HG03520 (cell line): ENCODE measurements around the gene BRD9.
"Not testable (repeated sequence)": the region's sequence is repeated elsewhere in the genome, so short reads cannot be mapped to it uniquely, and the experiment has no call there.

ENCODE experiments used
- ATAC-seq: cut with Tn5 transposase; IDR thresholded peaks from one replicate; pipeline ENCODE4 v1.9.1; 2021; ENCODE audit warnings: mild to moderate bottlenecking, moderate library complexity; ENCODE audit not compliant: unreplicated experiment

Gene BRD9

DNA sequence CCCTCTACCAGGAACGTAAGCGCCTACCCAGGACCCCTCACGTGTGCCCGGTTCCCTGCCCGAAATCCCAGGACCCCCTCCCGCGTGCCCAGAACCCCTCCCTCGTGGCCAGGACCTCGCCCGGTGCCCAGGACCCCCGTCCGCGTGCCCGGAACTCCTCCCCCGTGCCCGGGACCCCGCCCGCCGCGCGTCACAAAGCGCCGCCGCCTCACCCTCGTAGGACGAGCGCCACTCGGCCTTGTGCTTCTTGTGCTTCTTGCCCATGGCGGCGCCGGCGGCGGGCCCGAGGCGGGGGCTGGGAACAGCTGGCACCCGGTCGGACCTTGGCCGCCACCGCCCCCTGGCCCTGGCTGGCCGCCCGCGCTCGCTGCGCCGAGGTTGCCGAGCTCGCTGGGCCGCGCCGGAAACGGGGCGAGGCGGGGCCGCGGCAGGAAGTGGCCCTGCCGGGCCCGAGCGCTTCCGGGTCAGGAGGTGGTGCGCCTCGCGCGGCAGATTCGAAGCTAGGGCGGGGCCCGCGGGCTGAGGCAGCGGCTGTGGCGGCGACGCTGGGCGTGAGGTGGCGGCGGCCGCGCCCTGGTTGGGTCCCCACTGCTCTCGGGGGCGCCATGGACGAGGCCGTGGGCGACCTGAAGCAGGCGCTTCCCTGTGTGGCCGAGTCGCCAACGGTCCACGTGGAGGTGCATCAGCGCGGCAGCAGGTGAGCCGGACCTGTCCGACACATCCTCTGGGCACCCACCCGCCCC lies at the start of gene BRD9, which contains the start of gene TRIP13:
TSS of gene BRD9 (minus strand) at position 408 of the 743 bp plus-strand sequence. CDS start at position 264, 144 bp downstream.
TSS of gene TRIP13 (plus strand) at position 491 of the 743 bp plus-strand sequence. CDS start at position 606, 115 bp downstream.
- peak; percentile 96 for ATAC-seq

DNA sequence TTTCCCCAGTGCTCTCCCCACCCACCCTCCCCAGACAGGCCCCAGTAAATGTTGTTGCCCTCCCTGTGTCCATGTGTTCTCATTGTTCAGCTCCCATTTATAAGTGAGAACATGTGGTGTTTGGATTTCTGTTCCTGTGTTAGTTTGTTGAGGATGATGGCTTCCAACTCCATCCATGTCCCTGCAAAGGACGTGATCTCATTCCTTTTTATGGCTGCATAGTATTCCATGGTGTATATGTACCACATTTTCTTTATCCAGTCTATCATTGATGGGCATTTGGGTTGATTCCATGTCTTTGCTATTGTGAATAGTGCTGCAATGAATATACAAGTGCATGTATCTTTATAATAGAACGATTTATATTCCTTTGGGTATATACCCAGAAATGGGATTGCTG lies 48.1 kb upstream of the BRD9 start:
- not testable (repeated sequence) for ATAC-seq

DNA sequence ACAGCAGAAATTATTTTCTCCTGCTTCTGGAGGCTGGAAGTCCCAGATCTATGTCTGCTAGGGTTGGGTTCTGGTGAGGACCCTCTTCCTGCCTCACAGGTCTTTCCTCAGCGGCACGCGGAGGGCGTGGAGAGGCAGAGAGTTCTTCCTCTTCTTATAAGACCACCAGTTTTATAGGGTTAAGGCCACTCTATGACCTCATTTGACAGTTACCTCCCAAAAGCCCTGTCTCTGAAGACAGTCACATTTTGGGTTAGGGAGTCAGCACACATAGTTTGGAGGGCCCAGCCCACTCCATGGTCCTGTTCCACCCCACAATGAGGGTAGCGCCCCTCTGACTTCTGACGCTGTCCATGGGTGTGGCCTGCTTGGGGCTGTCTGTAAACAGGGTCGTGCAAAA lies 46.8 kb upstream of the BRD9 start:
- ATAC-seq = no peak

DNA sequence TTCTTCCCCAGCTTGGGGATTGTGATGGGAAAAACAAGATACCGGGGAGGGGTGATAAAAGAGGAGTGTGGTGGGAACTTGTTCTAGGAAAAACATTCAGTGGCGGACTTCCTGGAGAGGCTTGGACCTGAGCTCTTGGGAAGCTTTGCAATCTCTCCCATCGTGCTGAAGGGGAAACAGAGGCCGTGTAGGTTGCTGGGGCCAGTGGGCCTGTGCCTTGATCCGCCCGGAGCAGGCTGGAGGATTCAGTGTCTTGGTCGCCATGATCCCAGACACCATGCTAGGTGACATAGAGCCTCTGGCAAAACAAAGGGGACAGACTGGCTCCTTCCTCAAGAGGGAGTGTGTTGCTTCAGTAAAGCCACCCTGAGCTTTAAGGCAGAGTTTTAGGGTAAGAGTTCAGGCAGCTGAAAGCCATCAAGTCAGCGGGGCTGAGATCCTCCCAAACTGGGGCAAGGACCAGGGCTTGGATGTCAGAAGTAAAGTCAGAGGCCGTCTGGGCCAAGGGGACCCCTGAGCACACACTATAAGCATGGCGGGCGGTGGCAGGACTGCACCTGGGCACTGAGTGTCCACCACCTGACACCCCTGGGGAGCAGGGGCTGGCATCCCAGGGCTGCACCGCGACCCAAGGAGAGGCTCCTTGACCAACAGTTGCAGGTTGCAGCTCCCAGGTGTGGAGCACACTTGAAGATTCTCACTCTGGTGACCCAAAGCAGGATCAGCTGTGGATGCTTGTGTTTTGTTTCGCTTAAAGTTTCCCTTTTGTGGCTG lies 44.7 kb upstream of the BRD9 start:
- no peak for ATAC-seq

DNA sequence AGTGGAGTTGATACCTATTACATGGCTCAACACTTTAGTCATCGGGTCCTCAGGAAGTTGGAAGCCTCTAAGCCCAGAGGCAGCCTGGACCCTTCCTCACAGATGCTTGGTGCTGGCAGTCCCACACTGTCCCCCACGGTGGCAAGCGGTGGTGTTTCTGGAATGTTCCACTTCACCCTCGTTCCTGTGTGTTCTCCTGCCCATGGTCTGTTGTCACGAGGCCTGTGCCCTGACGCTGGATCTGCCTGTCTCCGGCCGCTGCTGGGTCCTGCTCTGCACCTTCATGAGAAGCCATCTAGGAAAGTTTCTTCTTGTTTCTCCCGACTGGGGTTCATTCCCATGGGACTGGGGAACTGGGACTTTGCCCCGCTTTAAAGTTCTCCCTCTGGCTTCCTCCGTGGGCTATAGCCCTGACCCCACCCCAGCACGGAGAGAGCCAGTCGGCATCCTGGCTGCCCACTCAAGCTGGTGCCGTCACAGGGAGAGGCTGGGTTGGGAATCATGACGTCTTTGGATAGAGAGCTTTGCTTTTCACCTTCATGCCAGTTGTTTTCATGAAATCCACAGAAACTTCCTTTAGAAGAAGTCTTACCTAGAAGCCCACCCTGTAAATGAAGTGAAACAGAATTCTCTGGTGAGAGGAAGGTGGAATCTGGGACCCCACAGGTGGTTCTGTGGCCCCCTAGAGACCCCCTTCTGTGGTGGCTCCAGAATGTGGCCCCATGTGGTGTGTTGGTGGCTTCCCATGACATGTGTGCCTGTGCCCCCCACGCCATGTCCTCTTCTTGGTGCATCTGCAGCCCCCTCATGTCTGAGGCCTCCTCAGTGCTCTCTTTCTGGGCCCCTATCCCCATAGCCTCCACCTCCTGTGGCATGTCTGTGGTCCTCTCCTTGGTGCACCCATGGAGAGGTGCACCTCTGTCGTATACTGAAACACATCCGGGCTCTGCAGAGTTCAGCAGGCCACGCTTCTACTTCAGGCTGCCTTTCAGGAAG lies 43.8 kb upstream of the BRD9 start:
- no peak for ATAC-seq

DNA sequence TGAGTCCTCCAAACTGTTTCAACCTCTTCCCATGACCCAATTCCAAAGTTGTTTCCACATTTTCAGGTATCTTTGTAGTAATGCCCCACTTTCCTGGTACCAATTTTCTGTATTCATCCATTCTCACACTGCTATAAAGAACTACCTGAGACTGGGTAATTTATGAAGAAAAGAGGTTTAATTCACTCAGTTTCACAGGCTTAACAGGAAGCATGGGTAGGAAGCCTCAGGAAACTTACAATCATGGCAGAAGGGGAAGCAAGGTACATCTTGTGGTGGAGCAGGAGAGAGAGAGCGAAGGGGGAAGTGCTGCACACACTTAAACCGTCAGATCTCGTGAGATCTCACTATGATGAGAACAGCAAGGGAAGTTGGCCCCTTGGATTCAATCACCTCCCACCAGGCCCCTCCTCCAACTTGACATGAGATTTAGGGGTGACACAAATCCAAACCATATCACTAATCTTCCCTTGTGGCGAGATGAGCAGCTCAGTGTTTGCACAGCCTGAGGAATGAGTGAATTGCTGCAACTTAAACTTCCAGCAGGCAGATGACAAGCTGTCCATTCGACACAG lies 43.0 kb upstream of the BRD9 start:
- no peak for ATAC-seq

DNA sequence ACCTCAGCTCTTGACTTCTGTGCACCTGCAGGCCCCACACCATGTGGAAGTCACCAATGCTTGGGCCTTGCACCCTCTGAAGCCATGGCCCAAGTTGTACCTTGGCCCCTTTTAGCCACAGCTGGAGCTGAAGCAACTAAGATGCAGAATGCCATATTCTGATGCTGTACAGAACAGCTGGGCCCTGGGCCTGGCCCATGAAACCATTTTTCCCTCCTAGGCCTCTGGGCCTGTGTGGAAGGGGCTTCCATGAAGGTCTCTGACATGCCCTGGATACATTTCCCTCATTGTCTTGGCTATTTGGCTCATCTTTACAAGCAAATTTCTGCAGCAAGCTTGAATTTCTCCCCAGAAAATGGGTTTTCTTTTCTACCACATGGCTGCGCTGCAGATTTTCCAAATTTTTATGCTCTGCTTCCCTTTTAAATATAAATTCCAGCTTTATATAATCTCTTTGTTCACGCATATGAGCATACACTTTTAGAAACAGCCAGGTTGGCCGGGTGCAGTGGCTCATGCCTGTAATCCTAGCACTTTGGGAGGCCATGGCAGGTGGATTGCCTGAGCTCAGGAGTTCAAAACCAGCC lies 41.9 kb upstream of the BRD9 start:
- ATAC-seq = not testable (repeated sequence)

DNA sequence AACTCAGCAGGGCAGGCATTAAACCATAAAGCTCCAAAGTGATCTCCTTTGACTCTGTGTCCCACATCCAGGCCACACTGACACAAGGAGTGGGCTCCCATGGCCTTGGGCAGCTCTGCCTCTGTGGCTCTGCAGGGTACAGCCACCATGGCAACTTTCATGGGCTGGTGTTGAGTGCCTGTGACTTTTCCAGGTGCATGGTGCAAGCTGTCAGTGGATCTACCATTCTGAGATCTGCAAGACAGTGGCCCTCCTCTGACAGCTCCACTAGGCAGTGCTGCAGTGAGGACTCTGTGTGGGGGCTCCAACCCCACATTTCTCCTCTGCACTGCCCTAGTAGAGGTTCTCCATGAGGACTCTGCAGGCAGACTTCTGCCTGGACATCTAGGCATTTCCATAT lies 41.4 kb upstream of the BRD9 start:
- ATAC-seq = not testable (repeated sequence)

DNA sequence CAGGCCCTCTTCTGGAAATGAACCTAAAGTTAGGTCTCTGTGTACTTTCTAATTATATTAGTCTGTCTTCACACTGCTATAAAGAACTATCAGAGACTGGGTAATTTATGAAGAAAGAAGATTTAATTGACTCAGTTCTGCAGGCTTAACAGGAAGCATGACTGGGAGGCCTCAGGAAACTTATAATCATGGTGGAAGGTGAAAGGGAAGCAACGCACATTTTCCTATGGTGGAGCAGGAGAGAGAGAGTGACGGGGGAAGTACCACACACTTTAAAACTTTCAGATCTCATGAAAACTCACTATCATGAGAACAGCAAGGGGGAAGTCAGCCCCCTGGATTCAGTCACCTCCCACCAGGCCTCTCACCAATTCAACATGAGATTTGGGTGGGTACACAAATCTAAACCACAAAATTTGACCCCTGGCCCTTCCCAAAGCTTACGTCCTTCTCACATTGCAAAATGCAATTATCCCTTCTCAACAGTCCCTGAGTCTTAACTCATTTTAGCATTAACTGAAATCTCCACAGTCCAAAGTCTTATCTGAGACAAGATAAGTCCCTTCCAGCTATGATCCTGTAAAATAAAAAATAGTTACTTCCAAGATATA lies 40.8 kb upstream of the BRD9 start:
- no peak for ATAC-seq

DNA sequence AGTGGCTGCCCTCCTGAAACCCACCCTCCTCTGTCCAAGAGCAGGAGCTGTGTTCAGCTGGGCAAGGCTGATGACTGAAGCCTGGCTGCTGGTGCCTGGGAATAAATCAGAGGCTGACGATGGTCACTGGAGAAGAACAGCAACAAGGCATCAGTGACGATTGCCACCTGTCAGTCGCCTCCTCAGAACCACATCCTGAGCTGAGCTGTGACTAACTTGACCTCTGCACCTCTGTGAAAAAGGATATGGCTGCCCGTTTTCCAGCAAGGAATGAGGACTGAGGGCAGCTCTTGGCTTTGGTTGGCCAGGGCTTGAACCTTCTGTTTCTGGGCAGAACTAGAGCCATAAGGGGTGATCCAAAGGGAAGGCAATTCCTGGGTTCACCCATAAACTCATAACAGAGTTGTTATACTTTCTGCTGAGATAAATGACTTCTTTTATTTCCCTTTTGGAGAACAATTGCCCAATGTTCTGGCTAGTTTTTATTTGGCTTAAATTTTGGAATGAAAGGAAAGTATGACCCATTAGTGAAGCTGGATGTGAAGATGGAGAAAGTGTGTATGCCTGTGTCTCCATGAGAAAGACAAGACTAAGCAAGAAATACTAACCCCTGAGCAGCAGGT lies 40.1 kb upstream of the BRD9 start:
- no peak for ATAC-seq

DNA sequence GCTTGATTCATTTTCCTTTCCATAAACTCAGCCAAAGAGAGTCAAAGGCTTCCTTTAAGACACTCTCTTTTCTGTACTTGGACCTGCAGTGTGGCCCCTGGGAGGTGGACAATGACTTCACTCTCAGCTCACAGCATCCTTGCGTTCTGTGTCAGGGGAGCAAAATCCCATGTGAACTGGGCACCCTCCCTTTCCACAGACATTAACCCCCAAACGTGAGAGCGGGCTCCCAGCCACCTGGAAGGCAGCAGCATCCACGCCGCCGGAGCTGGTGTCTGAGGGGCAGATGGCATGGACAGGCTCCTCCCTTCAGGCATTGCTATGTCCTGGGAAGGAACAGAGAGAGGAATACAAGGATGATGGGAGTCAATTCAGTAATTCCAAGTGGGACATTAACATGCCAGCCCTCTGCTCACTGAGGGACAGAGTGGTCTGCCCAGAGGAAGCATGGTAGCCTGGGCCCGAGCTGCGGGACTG lies 39.6 kb upstream of the BRD9 start:
- ATAC-seq = no peak

DNA sequence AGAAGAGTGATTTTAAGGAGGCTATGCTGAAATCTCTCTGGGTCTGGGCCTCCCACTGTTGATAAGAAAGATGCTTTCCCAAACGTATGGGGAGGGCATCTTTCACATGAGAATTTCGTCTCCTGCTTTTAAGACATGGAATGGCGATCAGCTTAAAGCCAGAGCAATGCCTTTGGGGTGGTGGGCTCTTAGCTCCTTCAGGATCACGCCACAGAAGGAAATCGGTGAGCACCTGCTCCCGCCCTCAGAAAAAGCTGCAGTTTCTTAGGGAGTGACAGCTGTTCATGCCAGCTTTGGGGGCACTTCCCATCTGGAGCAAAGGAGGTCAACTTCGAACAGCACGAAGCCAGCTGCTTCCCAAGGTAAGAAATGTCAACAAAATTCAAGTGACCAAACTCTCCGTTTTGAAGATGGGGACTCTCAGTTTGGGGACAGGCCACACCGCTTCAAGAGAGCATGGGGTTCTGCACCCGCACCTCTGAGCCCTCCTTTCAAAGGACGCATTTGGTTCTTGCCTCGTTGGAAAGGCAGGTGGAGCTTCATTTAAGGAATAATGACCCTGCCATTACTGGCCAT lies 39.1 kb upstream of the BRD9 start:
- no peak for ATAC-seq

DNA sequence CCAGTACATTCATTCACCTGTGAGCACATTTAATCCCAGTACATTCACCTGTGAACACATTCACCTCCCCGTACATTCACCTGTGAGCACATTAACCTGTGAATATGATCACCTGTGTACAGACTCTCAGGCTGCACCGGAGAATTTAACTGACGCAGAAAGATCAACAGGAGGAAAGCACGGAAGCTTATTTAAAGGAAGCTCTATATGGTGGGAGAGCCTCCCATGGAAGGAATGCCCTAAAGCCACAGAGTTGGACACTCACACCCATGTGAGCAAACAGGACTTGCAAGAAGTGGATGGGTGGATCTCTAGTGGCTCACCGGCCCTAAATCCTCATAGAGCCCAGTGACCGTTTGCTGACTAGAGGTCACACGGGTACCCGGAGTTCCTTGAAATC lies 38.3 kb upstream of the BRD9 start:
- no peak for ATAC-seq

DNA sequence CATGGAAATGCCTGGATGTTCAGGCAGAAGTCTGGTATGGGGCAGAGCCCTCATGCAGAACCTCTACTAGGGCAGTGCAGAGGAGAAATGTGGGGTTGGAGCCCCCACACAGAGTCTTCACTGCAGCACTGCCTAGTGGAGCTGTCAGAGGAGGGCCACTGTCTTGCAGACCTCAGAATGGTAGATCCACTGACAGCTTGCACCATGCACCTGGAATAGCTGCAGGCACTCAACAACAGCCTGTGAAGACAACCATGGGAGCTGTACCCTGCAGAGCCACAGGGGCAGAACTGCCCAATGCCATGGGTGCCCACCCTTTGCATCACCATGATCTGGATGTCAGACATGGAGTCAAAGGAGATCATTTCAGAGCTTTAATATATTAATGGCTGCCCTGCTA lies 37.0 kb upstream of the BRD9 start:
- ATAC-seq = no peak

DNA sequence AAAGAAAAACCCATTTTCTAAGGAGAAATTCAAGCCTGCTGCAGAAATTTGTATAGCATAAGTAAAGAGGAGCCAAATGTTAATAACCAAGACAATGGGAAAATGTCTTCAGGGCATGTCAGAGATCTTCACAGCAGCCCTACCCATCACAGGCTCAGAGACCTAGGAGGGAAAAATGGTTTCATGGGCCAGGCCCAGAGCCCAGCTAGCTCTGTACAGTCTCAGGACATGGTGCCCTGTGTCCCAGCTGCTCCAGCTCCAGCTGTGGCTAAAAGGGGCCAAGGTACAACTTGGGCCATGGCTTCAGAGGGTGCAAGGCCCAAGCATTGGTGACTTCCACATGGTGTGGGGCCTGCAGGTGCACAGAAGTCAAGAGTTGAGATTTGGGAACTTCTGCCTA lies 36.6 kb upstream of the BRD9 start:
- ATAC-seq = not testable (repeated sequence)

DNA sequence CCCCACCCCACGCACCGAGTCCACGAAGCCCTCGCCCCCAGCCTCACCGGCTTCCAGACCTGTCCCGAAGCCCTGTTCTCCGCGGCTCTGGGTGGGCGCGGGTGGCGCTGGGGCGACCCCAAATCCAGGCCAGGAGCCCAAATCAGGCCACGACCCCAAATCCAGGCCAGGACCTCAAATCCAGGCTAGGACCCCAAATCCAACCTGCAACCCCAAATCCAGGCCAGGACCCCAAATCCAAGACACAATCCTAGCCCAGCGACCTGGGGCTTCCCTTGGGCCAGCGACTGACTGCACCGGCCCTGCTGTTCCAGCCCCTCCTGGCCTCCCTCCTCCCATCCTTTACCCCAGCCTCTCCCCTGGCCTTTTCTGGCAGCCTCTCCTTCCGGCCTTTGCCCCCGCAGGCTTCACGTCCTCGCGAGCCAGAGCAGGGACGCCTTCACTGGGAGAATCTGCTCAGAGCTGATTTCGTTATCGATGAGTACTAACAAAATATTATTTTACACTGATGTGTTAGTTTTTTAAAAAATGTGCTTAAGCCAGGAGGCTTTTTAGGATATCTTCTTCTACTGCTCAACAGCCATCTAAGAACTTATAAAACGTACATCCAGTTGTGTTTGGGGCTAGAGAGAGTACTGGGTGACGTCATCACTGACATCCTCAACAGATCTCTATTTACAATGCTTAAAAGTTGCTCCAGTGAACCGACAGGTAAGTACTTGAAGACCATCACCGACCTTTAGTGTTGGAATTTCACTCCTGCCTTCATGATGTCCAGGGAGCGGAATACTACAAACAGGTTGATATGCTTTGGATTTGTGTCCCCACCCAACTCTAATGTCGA lies 34.8 kb upstream of the BRD9 start:
- ATAC-seq = no peak

DNA sequence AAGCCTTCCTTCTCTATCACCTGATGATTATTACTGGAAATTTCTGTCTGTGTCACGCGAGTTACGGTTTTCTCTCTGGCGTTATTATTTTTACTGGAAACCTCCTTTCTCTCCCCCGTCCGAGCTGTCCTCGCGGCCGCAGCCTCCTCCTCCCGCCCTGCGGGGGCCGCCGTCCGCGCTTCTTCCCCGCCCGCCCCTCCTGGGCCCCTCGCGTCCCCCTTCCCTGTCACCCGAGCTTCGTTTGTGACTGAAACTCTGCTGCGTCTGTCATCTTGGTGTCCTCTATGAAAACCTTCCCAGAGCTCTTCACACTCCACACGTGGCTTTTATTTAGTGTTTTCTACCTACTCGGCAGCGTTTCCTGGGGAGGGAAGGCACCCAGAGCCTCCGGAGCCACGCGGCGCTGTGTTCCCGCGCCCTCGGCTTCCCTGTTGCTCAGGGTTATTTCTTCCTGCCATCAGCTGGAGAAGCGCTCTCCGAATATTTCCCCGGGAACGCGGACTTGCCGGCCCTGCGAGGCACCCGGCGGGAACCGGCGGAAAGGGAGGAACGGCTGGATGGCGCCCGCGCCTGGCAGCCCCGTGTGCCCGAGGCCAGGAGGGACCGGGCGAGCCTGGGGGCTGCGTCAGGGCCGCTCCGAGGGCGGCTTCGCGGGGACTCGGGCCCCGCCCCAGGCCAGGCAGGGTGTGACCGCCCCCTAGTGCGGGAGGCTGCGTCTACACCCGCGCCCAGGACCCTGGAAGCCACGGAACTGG lies 34.0 kb upstream of the BRD9 start:
- no peak for ATAC-seq
